H9 (cell line): ENCODE data around the gene SNX21. TPM values are rescaled to one million over a fixed set of nuclear protein-coding genes. Genes with fewer than 3 reads are reported as not detected.
"Not testable (repeated sequence)": the region's sequence is repeated elsewhere in the genome, so short reads cannot be mapped to it uniquely, and the experiment has no call there.

Experiments used
- DNase-seq: peaks from one replicate; pipeline ENCODE4 v3.0.0-alpha.2; 2017
- H2AFZ ChIP-seq: one replicate; pipeline ENCODE4 v1.6.1; 2013; ENCODE audit warnings: mild to moderate bottlenecking, low read length, control low read depth, moderate library complexity
- H2AK5ac ChIP-seq: 2 replicates; pipeline ENCODE4 v1.6.1; 2013; ENCODE audit warnings: low read length, control low read depth, mixed read lengths; ENCODE audit not compliant: insufficient read length
- H2BK120ac ChIP-seq: one replicate; pipeline ENCODE4 v1.6.1; 2013; ENCODE audit warnings: low read depth, mild to moderate bottlenecking, low read length, control low read depth, inconsistent platforms; ENCODE audit not compliant: poor library complexity, severe bottlenecking
- H2BK12ac ChIP-seq: 2 replicates; pipeline ENCODE4 v1.6.1; 2013; ENCODE audit warnings: low read length, control low read depth, mixed read lengths, low read depth; ENCODE audit not compliant: insufficient read length
- H2BK15ac ChIP-seq: 2 replicates; pipeline ENCODE4 v1.6.1; 2013; ENCODE audit warnings: low read depth, low read length, control low read depth
- H2BK20ac ChIP-seq: one replicate; pipeline ENCODE4 v1.6.1; 2013; ENCODE audit warnings: low read depth, mild to moderate bottlenecking, low read length, control low read depth, inconsistent platforms; ENCODE audit not compliant: poor library complexity, severe bottlenecking
- H2BK5ac ChIP-seq: 2 replicates; pipeline ENCODE4 v1.6.1; 2013; ENCODE audit warnings: low read length, control low read depth, mixed read lengths; ENCODE audit not compliant: insufficient read length
- H3K14ac ChIP-seq: 2 replicates; pipeline ENCODE4 v1.6.1; 2013; ENCODE audit warnings: low read length, control low read depth; ENCODE audit not compliant: insufficient read depth
- H3K18ac ChIP-seq: 2 replicates; pipeline ENCODE4 v1.6.1; 2013; ENCODE audit warnings: low read depth, mild to moderate bottlenecking, mixed read lengths, low read length, control low read depth; ENCODE audit not compliant: insufficient read length
- H3K23ac ChIP-seq: 2 replicates; pipeline ENCODE4 v1.6.1; 2013; ENCODE audit warnings: low read length, control low read depth, mixed read lengths, low read depth; ENCODE audit not compliant: insufficient read length
- H3K23me2 ChIP-seq: 2 replicates; pipeline ENCODE4 v1.6.1; 2013; ENCODE audit warnings: low read depth, mild to moderate bottlenecking, mixed read lengths, low read length, control low read depth; ENCODE audit not compliant: insufficient read length, poor library complexity, severe bottlenecking
- H3K27ac ChIP-seq: 2 replicates; pipeline ENCODE4 v1.5.1; 2013; ENCODE audit warnings: low read length, control low read depth, mixed read lengths, low read depth; ENCODE audit not compliant: insufficient read length
- H3K27me3 ChIP-seq: 2 replicates; pipeline ENCODE4 v1.6.1; 2013; ENCODE audit warnings: low read length, control low read depth, inconsistent platforms; ENCODE audit not compliant: insufficient read depth
- H3K4ac ChIP-seq: 2 replicates; pipeline ENCODE4 v1.6.1; 2013; ENCODE audit warnings: low read depth, mild to moderate bottlenecking, control low read depth, inconsistent platforms, low read length, moderate library complexity
- H3K4me1 ChIP-seq: 2 replicates; pipeline ENCODE4 v1.6.1; 2013; ENCODE audit warnings: low read length, control low read depth, inconsistent platforms; ENCODE audit not compliant: insufficient read depth
- H3K4me2 ChIP-seq: 2 replicates; pipeline ENCODE4 v1.6.1; 2013; ENCODE audit warnings: low read length, control low read depth, mixed read lengths; ENCODE audit not compliant: insufficient read length, insufficient read depth
- H3K56ac ChIP-seq: 2 replicates; pipeline ENCODE4 v1.6.1; 2013; ENCODE audit warnings: low read depth, mild to moderate bottlenecking, mixed read lengths, low read length, control low read depth; ENCODE audit not compliant: insufficient read length
- H3K79me1 ChIP-seq: 2 replicates; pipeline ENCODE4 v1.6.1; 2013; ENCODE audit warnings: low read depth, mild to moderate bottlenecking, moderate library complexity, low read length, control low read depth, inconsistent platforms; ENCODE audit not compliant: insufficient read depth, poor library complexity, severe bottlenecking
- H3K79me2 ChIP-seq: 2 replicates; pipeline ENCODE4 v1.6.1; 2013; ENCODE audit warnings: low read length, control low read depth, inconsistent platforms; ENCODE audit not compliant: insufficient read depth
- H3K9ac ChIP-seq: 2 replicates; pipeline ENCODE4 v1.6.1; 2013; ENCODE audit warnings: low read length, control low read depth, mixed read lengths; ENCODE audit not compliant: insufficient read length; ENCODE audit errors: extremely low read depth
- H3K9me3 ChIP-seq: one replicate; pipeline ENCODE4 v1.6.1; 2013; ENCODE audit warnings: low read depth, low read length, inconsistent platforms; ENCODE audit not compliant: control insufficient read depth
- H3T11ph ChIP-seq: one replicate; pipeline ENCODE4 v1.6.1; 2013; ENCODE audit warnings: mild to moderate bottlenecking, low read length, control low read depth, inconsistent platforms
- H4K20me1 ChIP-seq: one replicate; pipeline ENCODE4 v1.6.1; 2013; ENCODE audit not compliant: control insufficient read depth, insufficient read length, insufficient read depth
- H4K5ac ChIP-seq: 2 replicates; pipeline ENCODE4 v1.6.1; 2013; ENCODE audit warnings: low read depth, mild to moderate bottlenecking, mixed read lengths, low read length, control low read depth; ENCODE audit not compliant: insufficient read length
- H4K8ac ChIP-seq: replicated peaks from 2 replicates; pipeline ENCODE4 v1.6.1; 2013; ENCODE audit warnings: low read length, control low read depth, mixed read lengths, low read depth; ENCODE audit not compliant: insufficient read length
- H4K91ac ChIP-seq: 2 replicates; pipeline ENCODE4 v1.6.1; 2013; ENCODE audit warnings: low read depth, mild to moderate bottlenecking, moderate library complexity, mixed read lengths, low read length, control low read depth; ENCODE audit not compliant: insufficient read length
- H3K27ac Mint-ChIP-seq, 3 experiments: 2 replicates in 2 of 3; 3 replicates in 1 of 3; pipeline ENCODE4 v1.8.0; 2020 to 2021; ENCODE audit warnings: mixed read lengths in 3 of 3, mild to moderate bottlenecking in 1 of 3, moderate library complexity in 1 of 3
- H3K27me3 Mint-ChIP-seq: 2 replicates; pipeline ENCODE4 v1.8.0; 2021; ENCODE audit warnings: low read depth, mild to moderate bottlenecking, moderate library complexity, mixed read lengths
- H3K36me3 Mint-ChIP-seq, 3 experiments: 2 replicates in 2 of 3; 3 replicates in 1 of 3; pipeline ENCODE4 v1.8.0; 2020 to 2021; ENCODE audit warnings: low read depth in 3 of 3, mixed read lengths in 3 of 3; ENCODE audit not compliant: insufficient read depth in 1 of 3
- H3K4me1 Mint-ChIP-seq, 2 experiments: 2 replicates each; pipeline ENCODE4 v1.8.0; 2020; ENCODE audit warnings: mixed read lengths in 2 of 2
- H3K4me3 Mint-ChIP-seq, 2 experiments: 2 replicates in 1 of 2; 3 replicates in 1 of 2; pipeline ENCODE4 v1.8.0; 2020 to 2021; ENCODE audit warnings: mild to moderate bottlenecking in 2 of 2, mixed read lengths in 2 of 2, moderate library complexity in 1 of 2
- H3K9me3 Mint-ChIP-seq, 2 experiments: 2 replicates in 1 of 2; 3 replicates in 1 of 2; pipeline ENCODE4 v1.8.0; 2020; ENCODE audit warnings: mild to moderate bottlenecking in 2 of 2, mixed read lengths in 2 of 2, moderate library complexity in 1 of 2
- WGBS: extraction: QIAGEN DNeasy Blood & Tissue Kit; methylation state at CpG from one replicate; pipeline ENCODE4 v1.1.7; 2013; ENCODE audit warnings: missing lambda C conversion rate, low lambda C conversion rate, mixed read lengths; ENCODE audit not compliant: insufficient read length; ENCODE audit errors: extremely low coverage; 5-methylcytosine and 5-hydroxymethylcytosine counted together
- total RNA-seq: library from RNA; stranded (reverse); gene quantifications from 2 replicates; pipeline ENCODE4 v1.2.1, GENCODE V29; 2021
- TF ChIP-seq, protein P1 (sequence below): fragments of 200-600 bp; sonication (generic); conservative IDR thresholded peaks from 3 replicates; pipeline ENCODE4 v1.8.0; 2021; ENCODE audit warnings: antibody characterized with exemption, mild to moderate bottlenecking

Gene SNX21
- total RNA-seq, 1 experiment from 2014 or later: 20.5 TPM

DNA sequence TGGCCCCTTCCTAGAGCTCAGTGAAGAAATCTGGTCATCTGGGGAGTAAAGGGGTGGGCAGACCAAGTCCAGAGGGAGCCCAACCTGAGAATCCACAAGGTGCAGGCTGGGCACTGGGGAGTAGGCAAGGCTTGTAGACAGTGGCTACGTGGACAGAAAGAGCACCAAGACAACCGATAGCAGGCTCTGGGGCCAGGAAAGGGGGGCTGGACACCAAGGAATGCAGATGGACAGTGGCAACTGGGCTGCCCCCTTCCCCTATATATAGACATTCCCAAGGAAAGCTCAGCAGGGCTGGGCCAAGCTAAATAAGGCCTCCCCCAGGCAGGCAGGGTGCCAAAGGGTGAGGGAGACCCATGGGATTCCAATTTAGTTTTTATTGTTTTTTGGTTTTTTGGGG lies 5.0 kb upstream of the SNX21 start:
- H4K5ac ChIP-seq: no peak overlapping the region
- peaks cover 4% of the 10 kb centered on the region; the same call in 1 of the 2 replicates for H3K4me1 ChIP-seq
- H3K4me1 Mint-ChIP-seq: peaks cover 25 to 44% of the 10 kb centered on the region in 2 experiments
- DNase-seq: no peak
- H3K27ac Mint-ChIP-seq: no peak overlapping the region
- WGBS: no CpG with 5 or more reads among the region's 2 CpGs
- no peak overlapping the region for H3K14ac ChIP-seq
- no peaks in the 10 kb centered on the region for H4K20me1 ChIP-seq
- no peak overlapping the region for H2BK120ac ChIP-seq
- H3K56ac ChIP-seq: no peak overlapping the region
- H4K91ac ChIP-seq: no peak overlapping the region
- no peak overlapping the region for H3K4me2 ChIP-seq
- no peak overlapping the region for H3K9ac ChIP-seq
- no peak overlapping the region; a peak in 1 of 5 replicates for H3K4me3 Mint-ChIP-seq
- no peaks in the 10 kb centered on the region for H3K79me2 ChIP-seq
- TF ChIP-seq, protein P1, sequence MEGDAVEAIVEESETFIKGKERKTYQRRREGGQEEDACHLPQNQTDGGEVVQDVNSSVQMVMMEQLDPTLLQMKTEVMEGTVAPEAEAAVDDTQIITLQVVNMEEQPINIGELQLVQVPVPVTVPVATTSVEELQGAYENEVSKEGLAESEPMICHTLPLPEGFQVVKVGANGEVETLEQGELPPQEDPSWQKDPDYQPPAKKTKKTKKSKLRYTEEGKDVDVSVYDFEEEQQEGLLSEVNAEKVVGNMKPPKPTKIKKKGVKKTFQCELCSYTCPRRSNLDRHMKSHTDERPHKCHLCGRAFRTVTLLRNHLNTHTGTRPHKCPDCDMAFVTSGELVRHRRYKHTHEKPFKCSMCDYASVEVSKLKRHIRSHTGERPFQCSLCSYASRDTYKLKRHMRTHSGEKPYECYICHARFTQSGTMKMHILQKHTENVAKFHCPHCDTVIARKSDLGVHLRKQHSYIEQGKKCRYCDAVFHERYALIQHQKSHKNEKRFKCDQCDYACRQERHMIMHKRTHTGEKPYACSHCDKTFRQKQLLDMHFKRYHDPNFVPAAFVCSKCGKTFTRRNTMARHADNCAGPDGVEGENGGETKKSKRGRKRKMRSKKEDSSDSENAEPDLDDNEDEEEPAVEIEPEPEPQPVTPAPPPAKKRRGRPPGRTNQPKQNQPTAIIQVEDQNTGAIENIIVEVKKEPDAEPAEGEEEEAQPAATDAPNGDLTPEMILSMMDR: no peak
- no peak overlapping the region for H4K8ac ChIP-seq
- H3K23me2 ChIP-seq: no peaks in the 10 kb centered on the region
- H3K36me3 Mint-ChIP-seq: no peaks in the 10 kb centered on the region; a peak in 1 of 7 replicates
- H3K18ac ChIP-seq: no peak overlapping the region
- H2AFZ ChIP-seq: no peak overlapping the region
- H3K9me3 ChIP-seq: no peaks in the 10 kb centered on the region
- H2AK5ac ChIP-seq: no peak overlapping the region
- no peaks in the 10 kb centered on the region for H3K79me1 ChIP-seq
- H3K27me3 Mint-ChIP-seq: peaks cover 15% of the 10 kb centered on the region
- no peak overlapping the region for H2BK15ac ChIP-seq
- H3K23ac ChIP-seq: no peak overlapping the region
- no peak overlapping the region for H2BK20ac ChIP-seq
- H3K27ac ChIP-seq: no peak overlapping the region
- no peak overlapping the region for H3T11ph ChIP-seq
- H3K4ac ChIP-seq: no peak overlapping the region
- H2BK5ac ChIP-seq: no peak overlapping the region
- H3K9me3 Mint-ChIP-seq: no peaks in the 10 kb centered on the region; a peak in 1 of 5 replicates
- no peak overlapping the region for H2BK12ac ChIP-seq
- H3K27me3 ChIP-seq: no peaks in the 10 kb centered on the region; the same call in 1 of the 2 replicates

- H3K36me3 Mint-ChIP-seq, H3K9me3 ChIP-seq, H3K4me1 ChIP-seq, H3T11ph ChIP-seq, H3K4me3 Mint-ChIP-seq, H4K8ac ChIP-seq, H3K79me2 ChIP-seq, H3K9me3 Mint-ChIP-seq, H3K4me2 ChIP-seq, H3K27me3 ChIP-seq, H2BK15ac ChIP-seq, H3K79me1 ChIP-seq, H4K20me1 ChIP-seq, H3K23me2 ChIP-seq, H3K27ac ChIP-seq, H4K91ac ChIP-seq, H4K5ac ChIP-seq, H2BK12ac ChIP-seq, H3K27me3 Mint-ChIP-seq, H2BK20ac ChIP-seq, H3K4ac ChIP-seq, H3K18ac ChIP-seq, H3K27ac Mint-ChIP-seq, H2AK5ac ChIP-seq, H3K56ac ChIP-seq, H2BK120ac ChIP-seq, H2BK5ac ChIP-seq, H3K9ac ChIP-seq, H3K23ac ChIP-seq, H2AFZ ChIP-seq, H3K14ac ChIP-seq, DNase-seq: not testable (repeated sequence)
- no CpG with 5 or more reads among the region's 4 CpGs for WGBS
- peaks cover 21 to 36% of the 10 kb centered on the region in 2 experiments for H3K4me1 Mint-ChIP-seq
Observed at GRCh38 chr20:45829673-45830106, 3.9 kb upstream of the SNX21 start.
